GM06990 (cell line): Measurements from ENCODE around the gene CIRBP.
A peak's percentile ranks its signal among the peaks of the same experiment; 100 is the strongest.

ENCODE experiments used
- DNase-seq: peaks from one replicate; pipeline ENCODE4 v3.0.0-alpha.2; 2011; ENCODE audit not compliant: insufficient read length; ENCODE audit errors: extremely low read depth
- H3K27me3 ChIP-seq: replicated peaks from 2 replicates; pipeline ENCODE4 v1.6.0; 2011; ENCODE audit warnings: low read length; ENCODE audit not compliant: control insufficient read depth, insufficient read depth
- H3K36me3 ChIP-seq: 2 replicates; pipeline ENCODE4 v1.5.1; 2011; ENCODE audit warnings: low read length; ENCODE audit not compliant: control insufficient read depth, insufficient read depth
- H3K4me3 ChIP-seq: replicated peaks from 2 replicates; pipeline ENCODE4 v1.5.1; 2011; ENCODE audit warnings: low read depth, mild to moderate bottlenecking, control low read depth, low read length
- CTCF ChIP-seq: IDR thresholded peaks from 2 replicates; pipeline ENCODE4 v1.5.1; 2011; ENCODE audit warnings: low read length, control low read depth, mild to moderate bottlenecking, inconsistent platforms; ENCODE audit not compliant: insufficient read depth, poor library complexity, severe bottlenecking

CIRBP gene

GRCh38 chr19:1269478-1270212 is 513 bp downstream of the CIRBP start:
- DNase-seq: peak; percentile 88

GRCh38 chr19:1270213-1270853 is 1.2 kb downstream of the CIRBP start:
- no peak for TF ChIP-seq CTCF
- Histone ChIP-seq H3K4me3 (peak overlapping the region; percentile 98), H3K36me3 (peaks cover 36% of the 10 kb centered on the region), H3K27me3 (no peaks in the 10 kb centered on the region; the same call in 1 of the 2 replicates)
- no peak for DNase-seq

More at GRCh38 chr19:1269478-1270212, 513 bp downstream of the CIRBP start:
- Histone ChIP-seq H3K4me3 (peak overlapping the region; percentile 98), H3K36me3 (peaks cover 32% of the 10 kb centered on the region), H3K27me3 (no peaks in the 10 kb centered on the region; the same call in 1 of the 2 replicates)
- TF ChIP-seq CTCF: no peak

GRCh38 chr19:1270854-1271527 is 1.9 kb downstream of the CIRBP start:
- TF ChIP-seq CTCF: no peak
- Histone ChIP-seq H3K27me3 (no peaks in the 10 kb centered on the region; the same call in 1 of the 2 replicates), H3K36me3 (peaks cover 36% of the 10 kb centered on the region), H3K4me3 (peak overlapping the region; percentile 98)
- DNase-seq: no peak

GRCh38 chr19:1271528-1272422 is 2.6 kb downstream of the CIRBP start:
- Histone ChIP-seq H3K36me3 (peaks cover 36% of the 10 kb centered on the region), H3K4me3 (no peak overlapping the region), H3K27me3 (no peaks in the 10 kb centered on the region; the same call in 1 of the 2 replicates)
- TF ChIP-seq CTCF: no peak
- no peak for DNase-seq
